Astrocyte (in vitro differentiated cells and primary cell): Measurements from ENCODE around the gene AP1G2. TPM values are rescaled to one million over a fixed set of nuclear protein-coding genes. Genes with fewer than 3 reads are reported as not detected.

Source experiments
- DNase-seq: peaks from one replicate; pipeline ENCODE4 v3.0.0-alpha.2; 2010; ENCODE audit warnings: low read depth
- FAIRE-seq: peaks from 2 replicates; lab custom pipeline; 2011; peaks lifted over from hg19 to GRCh38; lab: Jason Lieb, UNC
- H2AFZ ChIP-seq: 2 replicates; pipeline ENCODE4 v1.6.0; 2012; ENCODE audit warnings: low read depth, low read length, inconsistent platforms
- H3K27ac ChIP-seq: 2 replicates; pipeline ENCODE4 v1.5.1; 2011; ENCODE audit warnings: low read depth, low read length, inconsistent platforms
- H3K27me3 ChIP-seq: 2 replicates; pipeline ENCODE4 v1.6.0; 2011; ENCODE audit warnings: low read length, inconsistent platforms; ENCODE audit not compliant: insufficient read depth
- H3K36me3 ChIP-seq: 2 replicates; pipeline ENCODE4 v1.5.1; 2011; ENCODE audit warnings: low read length, inconsistent platforms; ENCODE audit not compliant: insufficient read depth
- H3K4me1 ChIP-seq: 2 replicates; pipeline ENCODE4 v1.5.1; 2011; ENCODE audit warnings: low read length, inconsistent platforms; ENCODE audit not compliant: insufficient read depth
- H3K4me2 ChIP-seq: 2 replicates; pipeline ENCODE4 v1.6.0; 2012; ENCODE audit warnings: low read length, inconsistent platforms
- H3K4me3 ChIP-seq: 2 replicates; pipeline ENCODE4 v1.5.1; 2011; ENCODE audit warnings: low read depth, mild to moderate bottlenecking, low read length, inconsistent platforms; ENCODE audit not compliant: insufficient read depth
- H3K79me2 ChIP-seq: 2 replicates; pipeline ENCODE4 v1.6.0; 2012; ENCODE audit warnings: mild to moderate bottlenecking, low read length, inconsistent platforms; ENCODE audit not compliant: insufficient read depth
- H3K9ac ChIP-seq: 2 replicates; pipeline ENCODE4 v1.6.0; 2012; ENCODE audit warnings: mild to moderate bottlenecking, low read length, inconsistent platforms
- H3K9me3 ChIP-seq: 2 replicates; pipeline ENCODE4 v1.5.1; 2012; ENCODE audit warnings: low read depth, mild to moderate bottlenecking, low read length, inconsistent platforms; ENCODE audit not compliant: insufficient read depth
- H4K20me1 ChIP-seq: 2 replicates; pipeline ENCODE4 v1.6.0; 2012; ENCODE audit warnings: low read length, inconsistent platforms; ENCODE audit not compliant: insufficient read depth
- H3K27ac Mint-ChIP-seq: one replicate; pipeline ENCODE4 v1.8.0; 2021; ENCODE audit warnings: mild to moderate bottlenecking, mixed read lengths; ENCODE audit not compliant: unreplicated experiment
- H3K27me3 Mint-ChIP-seq: one replicate; pipeline ENCODE4 v1.8.0; 2021; ENCODE audit warnings: low read depth, mixed read lengths; ENCODE audit not compliant: unreplicated experiment
- H3K36me3 Mint-ChIP-seq: one replicate; pipeline ENCODE4 v1.8.0; 2021; ENCODE audit warnings: low read depth, mixed read lengths; ENCODE audit not compliant: unreplicated experiment
- H3K4me1 Mint-ChIP-seq: one replicate; pipeline ENCODE4 v1.8.0; 2021; ENCODE audit warnings: low read depth, mixed read lengths; ENCODE audit not compliant: unreplicated experiment
- H3K4me3 Mint-ChIP-seq: one replicate; pipeline ENCODE4 v1.8.0; 2021; ENCODE audit warnings: mild to moderate bottlenecking, moderate library complexity, mixed read lengths; ENCODE audit not compliant: unreplicated experiment
- H3K9me3 Mint-ChIP-seq: one replicate; pipeline ENCODE4 v1.8.0; 2021; ENCODE audit warnings: mild to moderate bottlenecking, mixed read lengths; ENCODE audit not compliant: unreplicated experiment
- EZH2 ChIP-seq: IDR thresholded peaks from 2 replicates; pipeline ENCODE4 v1.6.1; 2012; ENCODE audit warnings: mild to moderate bottlenecking, low read length, inconsistent platforms; ENCODE audit not compliant: insufficient read depth
- total RNA-seq: library from RNA; stranded (reverse); gene quantifications from 2 replicates; pipeline ENCODE4 v1.2.1, GENCODE V29; 2021
- TF ChIP-seq, protein P1 (sequence below): IDR thresholded peaks from 2 replicates; pipeline ENCODE4 v1.5.1; 2011; ENCODE audit warnings: low read depth, mild to moderate bottlenecking, inconsistent platforms, low read length, moderate library complexity; ENCODE audit not compliant: insufficient read depth

AP1G2 gene
- total RNA-seq, 1 donor from 2014 or later = 80.9 TPM

DNA sequence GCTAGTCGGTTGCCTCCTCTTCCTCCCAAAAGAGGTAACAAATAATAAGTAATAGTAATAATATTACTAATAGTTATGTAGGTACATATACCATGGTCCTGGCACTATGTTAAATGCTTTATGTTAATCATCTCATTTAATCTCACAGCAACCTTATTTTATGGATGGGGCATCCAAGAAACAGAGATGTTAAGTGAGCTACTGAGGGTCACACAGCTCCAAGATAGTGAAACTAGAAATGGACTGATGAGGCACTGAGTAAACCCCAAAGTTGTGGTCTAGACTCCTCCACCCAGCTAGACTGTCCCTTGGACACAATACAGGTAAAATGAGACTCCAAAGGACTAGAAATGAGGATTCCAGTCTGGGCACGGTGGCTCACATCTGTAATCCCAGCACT is 31.1 kb downstream of the AP1G2 start:
- H3K27ac ChIP-seq = no peak overlapping the region
- no peak overlapping the region for H3K9ac ChIP-seq
- Mint-ChIP-seq H3K36me3 (peaks cover 17% of the 10 kb centered on the region), H3K4me3 (no peak overlapping the region), H3K27me3 (no peaks in the 10 kb centered on the region), H3K9me3 (no peaks in the 10 kb centered on the region), H3K27ac (no peak overlapping the region), H3K4me1 (peaks cover 22% of the 10 kb centered on the region)
- no peaks in the 10 kb centered on the region for H4K20me1 ChIP-seq
- no peaks in the 10 kb centered on the region for H3K9me3 ChIP-seq
- H3K4me2 ChIP-seq = no peak overlapping the region
- H3K4me1 ChIP-seq = peaks cover 3% of the 10 kb centered on the region
- TF ChIP-seq EZH2 = no peak
- TF ChIP-seq, protein P1, sequence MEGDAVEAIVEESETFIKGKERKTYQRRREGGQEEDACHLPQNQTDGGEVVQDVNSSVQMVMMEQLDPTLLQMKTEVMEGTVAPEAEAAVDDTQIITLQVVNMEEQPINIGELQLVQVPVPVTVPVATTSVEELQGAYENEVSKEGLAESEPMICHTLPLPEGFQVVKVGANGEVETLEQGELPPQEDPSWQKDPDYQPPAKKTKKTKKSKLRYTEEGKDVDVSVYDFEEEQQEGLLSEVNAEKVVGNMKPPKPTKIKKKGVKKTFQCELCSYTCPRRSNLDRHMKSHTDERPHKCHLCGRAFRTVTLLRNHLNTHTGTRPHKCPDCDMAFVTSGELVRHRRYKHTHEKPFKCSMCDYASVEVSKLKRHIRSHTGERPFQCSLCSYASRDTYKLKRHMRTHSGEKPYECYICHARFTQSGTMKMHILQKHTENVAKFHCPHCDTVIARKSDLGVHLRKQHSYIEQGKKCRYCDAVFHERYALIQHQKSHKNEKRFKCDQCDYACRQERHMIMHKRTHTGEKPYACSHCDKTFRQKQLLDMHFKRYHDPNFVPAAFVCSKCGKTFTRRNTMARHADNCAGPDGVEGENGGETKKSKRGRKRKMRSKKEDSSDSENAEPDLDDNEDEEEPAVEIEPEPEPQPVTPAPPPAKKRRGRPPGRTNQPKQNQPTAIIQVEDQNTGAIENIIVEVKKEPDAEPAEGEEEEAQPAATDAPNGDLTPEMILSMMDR = no peak
- H3K79me2 ChIP-seq = no peaks in the 10 kb centered on the region
- H2AFZ ChIP-seq = no peak overlapping the region
- DNase-seq = no peak
- FAIRE-seq = no peak
- H3K27me3 ChIP-seq = no peaks in the 10 kb centered on the region
- H3K36me3 ChIP-seq = no peaks in the 10 kb centered on the region
- no peak overlapping the region for H3K4me3 ChIP-seq

DNA sequence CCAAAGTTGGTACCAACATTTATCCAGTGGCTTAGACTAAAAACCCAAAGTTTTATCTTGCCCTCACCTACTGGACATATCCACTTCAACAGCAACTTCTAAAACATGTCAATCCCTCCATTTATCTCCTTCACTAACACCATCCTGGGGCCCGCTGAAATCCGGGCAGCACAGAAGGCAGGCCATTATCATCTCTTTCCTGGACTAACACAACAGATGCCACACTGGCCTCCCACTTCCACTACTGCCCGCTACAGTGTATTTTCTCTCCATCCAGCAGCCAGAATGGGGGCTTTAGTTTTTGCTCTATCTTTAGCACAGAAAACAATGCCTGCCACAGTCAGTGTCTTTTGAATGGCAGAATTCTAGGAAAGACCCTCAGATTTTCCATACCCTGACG is 31.6 kb downstream of the AP1G2 start:
- Histone ChIP-seq H3K36me3 (no peaks in the 10 kb centered on the region), H2AFZ (no peak overlapping the region), H3K4me2 (no peak overlapping the region), H3K27ac (no peak overlapping the region), H3K79me2 (no peaks in the 10 kb centered on the region), H3K27me3 (no peaks in the 10 kb centered on the region), H3K4me3 (no peak overlapping the region), H3K9me3 (no peaks in the 10 kb centered on the region), H3K9ac (no peak overlapping the region), H4K20me1 (no peaks in the 10 kb centered on the region), H3K4me1 (peaks cover 3% of the 10 kb centered on the region)
- peaks cover 19% of the 10 kb centered on the region for H3K36me3 Mint-ChIP-seq
- DNase-seq = no peak
- peaks cover 24% of the 10 kb centered on the region for H3K4me1 Mint-ChIP-seq
- no peak for FAIRE-seq
- no peaks in the 10 kb centered on the region for H3K27me3 Mint-ChIP-seq
- peak overlapping the region; percentile 31 for H3K27ac Mint-ChIP-seq
- TF ChIP-seq EZH2 = no peak
- TF ChIP-seq, protein P1 = no peak
- H3K9me3 Mint-ChIP-seq = no peaks in the 10 kb centered on the region
- no peak overlapping the region for H3K4me3 Mint-ChIP-seq

DNA sequence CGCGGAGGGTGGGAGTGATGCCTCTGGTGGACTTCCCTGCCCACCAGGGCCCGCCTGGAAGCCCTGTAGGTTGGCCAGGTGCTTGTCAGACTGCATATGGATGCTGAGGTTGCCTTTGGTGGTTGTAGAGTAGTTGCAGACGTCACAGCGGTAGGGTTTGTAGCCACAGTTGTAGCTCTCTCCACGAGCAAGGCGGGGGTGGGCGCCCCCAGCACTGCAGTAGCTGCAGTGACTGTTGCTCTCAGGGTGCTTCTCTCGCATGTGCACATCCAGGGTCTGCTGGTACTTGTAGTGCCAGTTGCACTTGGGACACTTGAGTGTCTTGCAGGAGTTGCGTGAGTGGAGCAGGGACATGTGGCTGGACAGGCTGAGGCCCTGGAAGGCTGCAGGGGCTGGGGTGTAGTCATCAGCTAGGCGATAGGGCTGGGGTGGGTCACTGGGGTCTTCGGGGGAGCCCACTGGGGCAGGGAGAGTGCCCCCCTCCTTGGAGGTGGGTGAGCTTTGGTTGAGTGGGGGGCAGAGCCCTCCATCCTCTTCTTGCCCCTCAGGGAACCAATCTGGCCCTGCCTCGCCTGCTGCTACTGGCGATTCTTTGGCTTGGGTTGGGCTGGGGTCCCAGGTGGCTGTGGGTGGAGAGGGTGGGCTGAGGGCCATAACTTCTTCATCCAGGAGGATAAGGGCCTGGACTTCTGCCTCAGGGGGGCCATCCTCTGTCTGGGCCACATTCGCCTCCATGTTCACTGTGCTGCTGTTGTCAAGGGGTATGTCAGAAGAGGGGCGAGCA is 33.7 kb downstream of the AP1G2 start:
- H3K36me3 Mint-ChIP-seq = peaks cover 29% of the 10 kb centered on the region
- Histone ChIP-seq H3K4me2 (no peak overlapping the region), H3K27ac (no peak overlapping the region), H2AFZ (no peak overlapping the region), H3K9me3 (no peaks in the 10 kb centered on the region), H3K4me1 (peaks cover 3% of the 10 kb centered on the region), H3K79me2 (no peaks in the 10 kb centered on the region), H3K27me3 (no peaks in the 10 kb centered on the region), H4K20me1 (no peaks in the 10 kb centered on the region), H3K9ac (no peak overlapping the region), H3K36me3 (no peaks in the 10 kb centered on the region), H3K4me3 (no peak overlapping the region)
- no peaks in the 10 kb centered on the region for H3K9me3 Mint-ChIP-seq
- FAIRE-seq (no peak), DNase-seq (no peak)
- H3K4me3 Mint-ChIP-seq = no peak overlapping the region
- no peaks in the 10 kb centered on the region for H3K27me3 Mint-ChIP-seq
- peaks cover 20% of the 10 kb centered on the region for H3K4me1 Mint-ChIP-seq
- TF ChIP-seq, protein P1 = no peak
- no peak for TF ChIP-seq EZH2
- no peak overlapping the region for H3K27ac Mint-ChIP-seq
